Activated naive CD4-positive, alpha-beta T cell treated with anti-CD3 and anti-CD28 coated beads, Interleukin-2, amount 50 U/mL, for 16 hours (primary cell): Measurements from ENCODE around the gene SEBOX.

Experiments
- DNase-seq: peaks from one replicate; pipeline ENCODE4 v3.0.0-alpha.2; 2020

Gene SEBOX

DNA sequence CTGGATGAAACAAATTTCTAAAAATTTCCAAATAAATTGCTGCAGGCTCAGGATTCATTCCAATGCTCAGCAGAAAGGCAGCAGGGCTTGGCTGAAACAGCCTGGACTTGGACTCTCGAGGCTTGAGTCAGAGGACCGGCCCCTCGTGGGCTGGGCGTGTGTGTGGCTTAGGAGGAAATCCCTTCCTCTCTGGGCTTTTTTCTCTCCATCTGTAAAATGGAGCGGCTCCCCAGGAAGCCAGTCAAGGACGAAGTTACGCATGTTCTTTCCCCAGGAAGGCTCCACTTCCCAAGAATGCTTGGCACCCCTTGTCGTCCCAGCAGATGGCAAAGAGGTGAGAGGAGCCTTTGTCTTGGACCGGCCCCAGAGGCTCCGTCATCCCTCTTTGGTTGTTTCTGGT, 27.5 kb upstream of the SEBOX start:
- no peak for DNase-seq

GRCh38 chr17:28391401-28391800, 26.4 kb upstream of the SEBOX start:
- no peak for DNase-seq

GRCh38 chr17:28390984-28391383, 26.0 kb upstream of the SEBOX start:
- no peak for DNase-seq

DNA sequence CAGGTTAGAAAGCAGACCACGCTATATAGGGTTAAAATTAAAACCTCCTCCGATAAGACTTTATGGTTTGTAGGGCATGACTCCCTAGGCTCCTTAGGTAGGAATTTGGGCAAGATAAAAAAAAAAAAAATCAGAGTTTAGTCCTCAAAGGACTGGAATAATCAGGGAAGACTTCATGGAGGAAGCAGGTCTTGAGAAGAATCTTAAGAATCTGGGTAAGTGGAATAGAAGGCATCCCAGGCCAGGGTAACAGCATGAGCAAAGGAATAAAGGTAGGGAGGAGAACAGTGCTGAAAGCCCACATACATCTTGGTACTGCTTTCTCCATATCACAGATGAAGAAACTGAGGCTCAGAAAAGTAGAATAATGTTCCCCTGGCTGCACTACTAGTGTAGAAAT, 25.6 kb upstream of the SEBOX start:
- DNase-seq = no peak

DNA sequence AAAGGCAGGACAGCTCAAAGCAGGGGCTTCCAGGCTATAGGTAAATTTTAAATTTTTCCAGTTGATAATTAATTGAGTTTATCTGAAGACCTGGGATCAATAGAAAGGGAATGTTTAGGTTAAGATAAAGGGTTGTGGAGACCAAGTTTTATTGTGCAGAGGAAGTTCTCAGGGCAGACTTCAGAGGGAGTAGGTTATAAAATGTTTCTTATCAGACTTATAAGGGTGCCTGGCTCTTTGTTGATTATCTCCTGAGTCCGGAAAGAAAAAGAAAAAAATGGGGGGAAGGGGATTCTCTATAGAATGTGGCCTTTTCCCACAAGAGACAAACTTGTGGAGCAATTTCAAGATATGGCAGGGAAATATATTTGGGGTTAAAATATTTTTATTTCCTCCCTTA, 25.1 kb upstream of the SEBOX start:
- DNase-seq = no peak

DNA sequence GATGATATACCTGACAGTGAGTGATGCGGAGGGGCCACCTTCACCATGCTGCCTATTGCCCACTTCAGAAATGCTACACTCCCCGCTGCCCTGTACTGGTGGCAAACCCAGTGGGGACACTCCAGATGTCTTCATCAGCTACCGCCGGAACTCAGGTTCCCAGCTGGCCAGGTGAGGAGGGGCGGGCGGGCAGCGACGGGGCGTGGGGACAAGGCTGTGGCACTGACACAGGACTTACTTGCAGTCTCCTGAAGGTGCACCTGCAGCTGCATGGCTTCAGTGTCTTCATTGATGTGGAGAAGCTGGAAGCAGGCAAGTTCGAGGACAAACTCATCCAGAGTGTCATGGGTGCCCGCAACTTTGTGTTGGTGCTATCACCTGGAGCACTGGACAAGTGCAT, 23.1 kb upstream of the SEBOX start:
- DNase-seq = no peak

- DNase-seq = no peak
Observed at GRCh38 chr17:28386391-28386790, 21.4 kb upstream of the SEBOX start.

DNA sequence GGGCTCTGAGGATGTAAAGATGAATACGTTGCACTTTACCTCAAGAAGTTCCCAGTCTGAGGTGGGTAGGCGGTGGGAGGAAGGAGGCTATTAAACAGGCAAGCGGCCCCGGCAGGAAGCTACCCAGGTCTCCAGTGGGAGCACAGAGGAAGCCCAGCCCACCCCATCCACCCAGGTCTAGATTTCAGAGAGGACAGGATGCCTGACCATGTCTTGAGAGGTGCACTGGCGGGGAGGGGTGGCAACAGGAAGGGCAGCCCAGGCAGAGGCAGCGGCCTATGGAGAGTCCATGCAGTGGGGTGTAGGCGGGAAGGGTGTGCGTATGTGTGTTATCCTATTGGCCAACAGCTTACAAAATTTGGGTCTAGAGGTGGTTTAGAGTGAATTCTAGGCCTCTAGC, 20.4 kb upstream of the SEBOX start:
- DNase-seq = no peak

DNA sequence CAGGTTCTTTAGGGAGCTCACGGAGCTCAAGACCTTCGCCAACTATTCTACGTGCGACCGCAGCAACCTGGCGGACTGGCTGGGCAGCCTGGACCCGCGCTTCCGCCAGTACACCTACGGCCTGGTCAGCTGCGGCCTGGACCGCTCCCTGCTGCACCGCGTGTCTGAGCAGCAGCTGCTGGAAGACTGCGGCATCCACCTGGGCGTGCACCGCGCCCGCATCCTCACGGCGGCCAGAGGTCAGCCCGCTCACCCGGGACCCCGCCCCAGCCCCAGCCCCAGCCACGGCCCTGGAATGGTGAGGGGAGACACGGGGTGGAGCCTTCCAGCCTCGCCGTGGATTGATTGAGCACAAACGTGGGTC, 20.0 kb upstream of the SEBOX start:
- no peak for DNase-seq

DNA sequence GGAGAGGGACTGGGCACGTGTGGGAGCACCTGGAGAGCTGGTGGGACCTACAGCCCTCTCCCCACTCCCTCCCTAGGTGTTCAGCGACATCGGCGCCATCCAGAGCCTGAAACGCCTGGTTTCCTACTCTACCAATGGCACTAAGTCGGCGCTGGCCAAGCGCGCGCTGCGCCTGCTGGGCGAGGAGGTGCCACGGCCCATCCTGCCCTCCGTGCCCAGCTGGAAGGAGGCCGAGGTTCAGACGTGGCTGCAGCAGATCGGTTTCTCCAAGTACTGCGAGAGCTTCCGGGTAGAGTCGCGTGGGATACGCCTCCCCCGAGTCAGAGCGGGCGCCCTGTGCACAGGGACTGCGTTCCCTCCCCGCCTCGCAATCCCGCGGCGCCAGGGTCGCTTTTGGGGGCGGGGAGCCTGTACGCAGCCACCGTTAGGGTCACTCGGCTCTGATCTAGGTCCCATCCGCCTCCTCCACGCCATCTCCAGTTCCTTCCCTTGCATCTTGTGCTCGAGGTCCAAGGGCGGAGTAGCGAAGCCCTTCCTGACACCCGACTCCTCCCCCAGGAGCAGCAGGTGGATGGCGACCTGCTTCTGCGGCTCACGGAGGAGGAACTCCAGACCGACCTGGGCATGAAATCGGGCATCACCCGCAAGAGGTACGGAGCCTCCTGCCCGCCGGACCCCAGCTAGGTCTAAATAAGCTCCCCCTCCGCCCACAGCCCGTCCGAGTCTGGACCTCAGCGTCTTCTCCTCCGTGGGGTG, 19.5 kb upstream of the SEBOX start:
- DNase-seq = peak; percentile 67

- peak; percentile 29 for DNase-seq
Observed at GRCh38 chr17:28381141-28381825, 16.3 kb upstream of the SEBOX start.

DNA sequence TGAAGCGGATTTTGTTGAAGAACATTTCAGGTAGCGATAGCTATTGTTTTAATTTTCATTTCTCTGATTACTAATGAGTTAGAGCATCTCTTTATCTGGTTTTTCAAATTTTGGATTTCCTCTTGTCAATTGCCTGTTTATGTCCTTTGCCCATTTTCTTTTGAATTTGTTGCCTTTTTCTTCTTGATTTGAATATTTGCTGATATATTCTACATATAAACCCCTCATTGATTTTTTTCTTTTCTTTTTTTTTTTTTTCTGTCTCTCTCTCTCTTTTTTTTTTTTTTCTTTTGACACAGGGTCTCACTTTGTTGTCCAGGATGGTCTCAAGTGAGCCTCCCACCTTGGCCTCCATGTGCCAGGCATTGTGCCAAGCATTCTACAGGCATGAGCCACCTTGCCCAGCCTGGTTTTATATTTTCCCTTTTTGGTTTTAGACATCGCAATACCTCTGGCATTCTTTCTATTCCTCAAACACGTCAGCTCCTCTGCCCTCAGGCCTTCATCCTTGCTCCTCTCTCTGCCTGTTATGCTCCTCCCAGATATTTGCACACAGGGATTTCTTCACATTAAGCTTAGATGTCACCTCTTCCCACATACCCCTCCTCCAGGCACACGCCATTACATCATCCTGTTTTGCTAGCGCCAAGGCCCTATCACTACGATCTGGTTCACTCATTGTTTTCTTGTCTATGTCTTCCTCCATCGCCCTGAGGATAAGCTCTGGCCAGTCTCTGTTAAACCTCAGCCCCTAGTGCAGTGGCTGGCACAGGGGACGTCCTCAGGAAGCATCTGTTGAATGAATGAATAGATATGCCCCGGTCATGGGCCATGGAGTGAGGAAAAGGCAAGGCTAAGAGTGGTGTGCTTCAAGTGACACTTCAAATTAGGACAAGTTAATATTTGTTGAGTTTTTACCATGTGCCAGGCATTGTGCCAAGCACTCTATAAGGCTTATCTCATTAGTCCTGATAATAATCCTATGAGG, 15.1 kb upstream of the SEBOX start:
- no peak for DNase-seq

DNA sequence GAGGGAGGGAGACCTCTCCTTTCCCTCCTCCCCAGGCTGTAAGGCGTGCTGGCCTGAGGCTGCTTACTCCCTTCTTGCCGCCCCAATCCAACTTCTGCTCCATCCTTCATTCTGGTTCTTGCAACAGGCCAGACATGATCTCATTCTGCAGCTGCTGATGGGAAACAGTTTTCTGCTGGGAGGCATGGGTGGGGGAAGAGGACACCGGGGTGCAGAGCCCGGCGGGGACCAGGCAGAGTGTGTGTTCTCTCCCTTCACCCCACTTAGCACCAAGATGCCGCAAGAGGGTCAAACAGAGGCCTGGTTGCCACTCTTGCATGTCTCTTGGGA, 7.9 kb upstream of the SEBOX start:
- DNase-seq = no peak

GRCh38 chr17:28372203-28372944, 7.4 kb upstream of the SEBOX start:
- peak; percentile 43 for DNase-seq

DNA sequence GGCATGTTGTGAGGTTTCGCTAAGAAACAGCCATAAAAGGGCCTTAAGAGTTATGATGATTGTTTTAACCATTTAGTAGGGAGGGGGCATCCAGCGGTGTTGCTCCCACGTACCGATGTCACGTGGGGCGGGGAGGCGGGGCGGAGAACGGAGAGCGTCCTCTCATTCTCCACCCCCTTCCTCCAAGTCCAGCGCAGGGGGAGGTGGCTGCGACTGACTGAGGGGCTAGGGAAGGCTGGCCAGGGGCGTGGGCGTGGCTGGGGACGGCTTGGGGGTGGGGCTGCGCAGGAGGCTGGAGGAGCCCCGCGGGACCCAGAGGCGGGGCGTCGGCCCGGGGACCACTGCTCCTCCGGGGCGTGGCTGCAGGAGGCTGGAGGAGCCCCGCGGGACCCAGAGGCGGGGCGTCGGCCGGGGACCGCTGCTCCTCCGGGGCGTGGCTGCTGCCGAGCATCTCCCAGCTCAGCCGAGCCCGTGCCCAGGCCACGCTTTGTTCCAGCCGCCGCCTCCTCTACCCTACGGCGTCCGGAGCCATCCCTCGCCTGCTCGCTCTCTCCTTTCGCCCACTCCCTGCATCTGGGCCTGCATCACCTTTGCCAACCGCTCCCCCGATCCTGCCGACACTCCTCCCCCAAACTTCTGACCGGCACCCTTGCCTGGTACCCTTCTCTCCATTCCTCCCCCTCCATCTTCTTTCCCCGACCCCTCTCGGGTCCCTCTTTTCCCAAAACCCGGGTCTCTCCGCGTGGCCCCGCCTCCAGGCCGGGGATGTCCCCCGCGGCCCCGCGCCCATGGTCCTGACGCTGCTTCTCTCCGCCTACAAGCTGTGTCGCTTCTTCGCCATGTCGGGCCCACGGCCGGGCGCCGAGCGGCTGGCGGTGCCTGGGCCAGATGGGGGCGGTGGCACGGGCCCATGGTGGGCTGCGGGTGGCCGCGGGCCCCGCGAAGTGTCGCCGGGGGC, 6.5 kb upstream of the SEBOX start, which contains the start of gene SARM1:
Gene SARM1, plus strand, starts transcription at position 450 of the 958 bp plus-strand sequence. Its CDS starts 339 bp downstream, at position 789.
- DNase-seq = peak; percentile 86

DNA sequence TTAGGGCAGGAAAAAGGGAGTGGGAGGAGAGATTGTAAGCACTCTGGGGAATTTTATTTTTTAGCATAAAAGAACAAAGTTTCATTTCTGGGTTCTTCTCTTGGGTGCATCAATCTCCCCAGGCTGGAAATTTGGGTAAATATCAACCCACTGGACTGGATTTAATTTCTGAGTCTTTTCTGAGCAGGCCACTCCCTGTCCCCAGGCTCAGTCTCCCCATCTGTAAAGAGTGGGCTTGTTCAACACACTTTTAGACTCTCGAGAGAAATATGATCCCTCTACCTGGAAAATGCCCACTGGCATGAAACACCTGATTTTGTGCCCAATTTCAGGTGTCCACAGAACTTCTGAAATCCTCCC, 5.7 kb upstream of the SEBOX start:
- DNase-seq = no peak

- no peak for DNase-seq
Observed at GRCh38 chr17:28370035-28370743, 5.2 kb upstream of the SEBOX start, which contains the start of gene VTN. TSS of gene VTN (minus strand) at chr17:28370307. CDS start at chr17:28370203, 104 bp downstream.

- DNase-seq = no peak
Observed at GRCh38 chr17:28369684-28370034, 4.7 kb upstream of the SEBOX start.

DNA sequence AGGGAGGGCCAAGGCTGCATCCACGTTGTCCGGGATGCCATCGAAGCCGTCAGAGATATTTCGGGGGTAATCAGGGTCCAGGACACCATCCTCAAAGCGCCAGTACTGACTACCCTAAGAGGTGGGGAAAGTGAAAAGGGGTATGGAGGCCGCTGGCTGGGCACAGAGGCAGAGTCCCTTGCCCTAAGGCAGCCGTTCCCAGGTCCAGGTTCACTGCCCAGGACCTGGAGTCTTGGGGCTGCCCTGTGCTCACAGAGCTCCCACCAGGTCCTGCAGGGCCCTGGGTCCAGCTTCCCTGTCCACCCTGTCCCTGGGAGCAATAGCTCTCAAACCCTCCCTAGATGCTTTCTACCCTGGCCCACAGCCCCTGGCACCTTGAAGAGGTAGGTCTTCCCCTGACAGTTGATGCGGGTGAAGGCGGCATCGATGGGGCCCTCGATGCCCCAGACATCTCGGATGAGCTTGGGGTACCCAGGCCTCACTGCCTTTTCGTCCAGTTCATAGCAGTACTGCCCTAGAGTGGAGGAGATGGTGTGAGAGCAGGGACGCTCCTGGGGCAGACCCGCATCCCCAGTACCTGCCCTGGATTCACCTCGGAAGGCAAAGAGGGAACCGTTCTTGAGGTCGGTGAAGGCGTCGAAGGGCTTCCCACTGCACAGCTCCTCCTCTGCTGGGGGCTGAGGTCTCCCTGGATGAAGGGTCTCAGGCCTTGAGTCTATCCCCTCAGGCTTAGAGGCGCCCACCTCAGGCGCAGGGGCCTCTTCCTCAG, 4.1 kb upstream of the SEBOX start:
- no peak for DNase-seq

- DNase-seq = no peak
Observed at GRCh38 chr17:28368306-28368831, 3.4 kb upstream of the SEBOX start.
